Endothelial cell of hepatic sinusoid (primary cell): ENCODE data around the gene KLHL13.
"Not testable (repeated sequence)": the region's sequence is repeated elsewhere in the genome, so short reads cannot be mapped to it uniquely, and the experiment has no call there.

Experiments
- in situ Hi-C: cut with HindIII; loops from 2 replicates; pipeline ENCODE4 v1.10.0; 2017; ENCODE audit warnings: low sequenced_read_pairs

The KLHL13 gene

GRCh38 chrX:118100091-118100490, 16.5 kb downstream of the KLHL13 start:
- in situ Hi-C loops: no loop called here

DNA sequence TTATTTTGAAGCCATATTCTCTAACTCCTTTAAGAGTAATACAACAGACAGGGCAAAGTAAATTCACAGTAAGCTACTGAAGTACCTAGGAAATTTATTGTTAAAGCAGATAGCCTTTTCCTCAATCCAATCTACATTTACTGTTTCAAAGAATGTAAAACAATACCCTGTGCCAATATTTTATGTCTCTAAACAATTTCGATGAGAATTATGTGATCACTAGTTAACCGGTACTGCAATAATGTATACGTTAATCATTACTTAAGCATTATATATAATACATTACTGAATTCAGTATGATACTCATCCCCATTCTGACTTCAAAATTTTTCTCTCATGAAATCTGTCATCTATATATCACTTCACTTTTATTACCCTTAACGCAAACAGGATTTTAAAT, 28.5 kb downstream of the KLHL13 start:
- in situ Hi-C loops: no loop called here

DNA sequence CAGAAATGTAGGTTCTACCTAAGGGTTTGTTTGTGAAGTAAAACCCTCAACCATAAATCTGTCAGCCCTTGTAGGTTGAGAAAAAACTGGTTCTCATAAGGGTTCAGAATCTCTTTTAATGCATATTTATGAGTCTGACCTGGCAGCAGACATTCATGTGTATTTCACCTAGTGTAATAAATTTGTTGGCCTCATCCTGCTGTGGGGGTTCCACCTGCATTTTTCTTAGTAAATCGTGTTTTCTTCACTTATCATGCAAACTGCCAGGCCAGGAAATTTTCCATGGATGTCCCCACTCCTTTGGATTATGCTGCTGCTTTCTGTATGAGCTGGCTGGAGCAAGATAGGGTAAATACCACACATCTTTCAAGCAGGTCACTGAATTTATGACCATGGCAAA, 42.4 kb downstream of the KLHL13 start:
- in situ Hi-C loops: no loop called here

- in situ Hi-C loops: no loop called here
Measured at GRCh38 chrX:118066867-118067515, 49.6 kb downstream of the KLHL13 start.

GRCh38 chrX:118062817-118063615, 53.6 kb downstream of the KLHL13 start:
- in situ Hi-C loops: loop anchor here (5.0 kb wide), 1 partner anchor 54 kb away; the partner anchor contains the start of gene KLHL13

- in situ Hi-C loops: loop anchor here (5.0 kb wide), 1 partner anchor 55 kb away; the partner anchor contains the start of gene KLHL13
Measured at GRCh38 chrX:118062048-118062789, 54.4 kb downstream of the KLHL13 start.

DNA sequence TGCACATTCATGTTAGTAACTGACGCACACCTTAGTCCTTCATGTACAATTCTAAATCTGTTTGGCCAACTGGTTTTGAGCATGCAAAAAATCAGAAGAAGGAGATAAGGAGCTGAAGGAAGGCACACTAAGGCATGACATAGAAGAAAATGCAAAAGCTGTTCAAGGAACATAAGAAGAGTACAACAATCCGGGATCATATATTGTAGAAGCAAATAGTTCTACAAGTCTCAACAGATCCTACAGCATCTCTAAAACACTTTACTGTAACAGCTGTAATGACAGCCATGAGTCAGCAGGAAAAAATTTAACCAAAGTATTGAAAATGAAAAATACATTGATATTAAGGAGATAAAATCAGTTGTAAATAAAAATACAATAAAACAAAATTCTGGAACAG, 57.7 kb downstream of the KLHL13 start:
- in situ Hi-C loops: no loop called here

DNA sequence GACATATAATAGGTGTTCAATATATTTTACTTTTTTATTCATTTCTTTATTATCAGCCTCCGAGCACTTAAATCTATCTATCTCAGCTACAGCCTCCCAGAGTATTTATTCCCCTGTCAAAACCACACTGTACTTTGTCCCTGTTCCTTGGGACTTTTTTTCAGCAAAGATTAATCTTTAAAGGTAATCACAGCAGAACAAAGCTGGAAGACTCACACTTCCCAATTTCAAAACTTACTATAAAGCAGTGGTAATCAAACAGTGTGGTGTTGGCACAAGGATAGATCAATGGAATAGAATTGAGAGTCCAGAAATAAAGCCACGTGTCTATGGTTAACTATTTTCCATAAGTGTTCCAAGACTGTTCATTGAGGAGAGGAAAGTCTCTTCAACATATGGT, 59.7 kb downstream of the KLHL13 start:
- in situ Hi-C loops: no loop called here

GRCh38 chrX:118049713-118050112, 66.9 kb downstream of the KLHL13 start:
- in situ Hi-C loops: no loop called here

- in situ Hi-C loops: no loop called here
Measured at GRCh38 chrX:118047446-118048186, 69.0 kb downstream of the KLHL13 start.

DNA sequence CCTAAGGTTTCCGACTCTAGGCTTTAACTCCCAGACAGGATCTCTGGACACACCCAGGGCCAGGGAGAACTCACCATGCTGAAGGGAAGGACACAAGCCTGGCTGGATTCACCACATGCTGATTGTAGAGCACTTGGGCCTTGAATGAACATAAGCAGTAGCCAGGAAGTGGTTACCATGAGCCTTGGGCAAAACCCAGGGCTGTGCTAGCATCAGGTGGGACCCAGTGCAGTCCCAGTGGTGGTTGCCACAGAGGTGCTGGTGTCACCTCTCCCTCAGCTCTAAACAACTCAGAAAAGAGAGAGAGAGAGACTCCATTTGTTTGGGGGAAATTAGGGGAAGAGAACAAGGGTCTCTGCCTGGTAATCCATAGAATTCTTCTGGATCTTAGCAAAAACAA, 77.0 kb downstream of the KLHL13 start:
- in situ Hi-C loops: no loop called here

- in situ Hi-C loops: no loop called here
Measured at GRCh38 chrX:118038614-118039365, 77.8 kb downstream of the KLHL13 start.

DNA sequence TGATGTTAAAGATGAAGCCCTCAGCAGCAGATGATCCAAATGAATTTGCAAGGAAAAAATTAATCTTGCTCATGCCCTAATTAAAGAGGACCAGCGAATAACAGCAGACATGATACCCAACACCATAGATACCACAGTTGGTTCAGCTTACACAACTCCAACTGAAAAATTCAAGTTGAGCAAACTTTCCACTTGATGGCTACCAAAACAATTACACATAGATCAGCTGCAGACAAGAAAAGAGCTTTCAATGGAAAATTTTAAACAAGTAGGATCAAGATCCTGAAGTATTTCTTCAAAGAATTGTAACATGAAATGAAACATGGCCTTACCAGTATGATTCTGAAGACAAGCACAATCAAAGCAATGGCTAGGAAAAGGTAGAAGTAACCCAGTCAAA, 90.0 kb downstream of the KLHL13 start:
- in situ Hi-C loops: no loop called here

GRCh38 chrX:118025226-118025625, 91.4 kb downstream of the KLHL13 start:
- in situ Hi-C loops: no loop called here

- in situ Hi-C loops: no loop called here
Measured at GRCh38 chrX:118024482-118024881, 92.1 kb downstream of the KLHL13 start.

DNA sequence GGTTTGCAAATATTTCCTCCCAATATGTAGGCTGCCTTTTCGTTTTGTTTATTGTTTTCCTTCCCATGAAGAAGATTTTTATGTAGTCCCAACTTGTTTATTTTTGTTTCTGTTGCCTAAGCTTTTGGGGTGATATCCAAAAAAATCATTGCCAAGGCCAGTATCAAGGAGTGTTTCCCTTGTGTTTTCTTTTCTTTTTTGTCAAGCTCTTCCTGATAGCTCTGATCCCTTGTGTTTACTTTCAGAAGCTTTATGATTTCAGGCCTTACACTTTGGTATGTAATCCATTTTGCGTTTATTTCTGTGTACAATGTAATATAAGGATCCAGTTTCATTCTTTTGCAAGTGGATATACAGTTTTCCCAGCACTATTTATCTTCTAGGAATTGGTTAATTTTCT, 93.9 kb downstream of the KLHL13 start:
- in situ Hi-C loops: no loop called here

DNA sequence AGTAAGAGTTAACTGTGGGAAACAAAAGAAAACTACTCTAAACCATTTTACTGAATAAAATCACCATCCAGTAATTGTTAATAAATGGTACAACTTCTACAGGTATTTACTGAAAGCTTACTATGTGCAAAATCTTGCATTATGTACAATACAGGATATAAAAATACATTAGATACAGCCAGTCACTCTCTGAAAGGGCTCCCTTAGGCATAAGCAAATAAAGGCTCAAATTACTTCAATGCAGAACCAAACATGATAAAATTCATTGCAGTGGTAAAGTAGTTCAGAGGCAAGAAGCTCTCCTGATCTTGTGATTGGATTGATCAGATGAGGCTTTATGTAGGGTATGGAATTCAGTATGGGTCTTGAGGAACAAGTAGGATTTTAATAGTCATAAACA, 100.2 kb downstream of the KLHL13 start:
- in situ Hi-C loops: no loop called here

- in situ Hi-C loops: not testable (repeated sequence)
Measured at GRCh38 chrX:118002417-118002816, 114.2 kb downstream of the KLHL13 start.

DNA sequence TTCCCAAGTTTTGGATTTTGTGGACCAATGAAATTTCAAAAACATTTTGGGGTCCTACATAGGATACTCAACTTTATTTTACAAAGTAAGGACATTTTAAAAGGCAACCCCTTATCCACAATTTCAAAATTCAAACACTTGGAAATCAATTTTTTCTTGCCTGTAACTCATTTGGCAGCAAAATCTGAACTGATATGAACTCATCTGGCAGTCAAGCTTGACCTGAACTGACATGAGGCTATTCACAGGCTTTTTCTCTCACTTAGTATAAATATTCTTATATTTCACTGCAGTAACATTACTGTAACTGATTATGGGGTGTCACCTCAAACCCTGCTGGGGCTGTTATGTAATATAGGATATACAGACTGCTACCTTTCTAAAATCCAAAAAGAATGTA, 116.1 kb downstream of the KLHL13 start:
- in situ Hi-C loops: no loop called here

GRCh38 chrX:117998171-117998570, 118.4 kb downstream of the KLHL13 start:
- in situ Hi-C loops: no loop called here
